CD14-positive monocyte (primary cell): Measurements from ENCODE around the gene HOXB13. TPM values are rescaled to one million over a fixed set of nuclear protein-coding genes. Genes with fewer than 3 reads are reported as not detected.

ENCODE experiments used
- DNase-seq, 3 donors: peaks; one replicate each; pipeline ENCODE4 v3.0.0-alpha.2; 2011 to 2022
- H2AFZ ChIP-seq: 2 replicates; pipeline ENCODE4 v1.6.0; 2012; ENCODE audit warnings: mild to moderate bottlenecking, low read depth, low read length, inconsistent platforms; ENCODE audit not compliant: insufficient read depth, poor library complexity, severe bottlenecking
- H3K27ac ChIP-seq, 2 donors: 1 replicate in 1 of 2; 2 replicates in 1 of 2; pipeline ENCODE4 v1.5.1; 2012 to 2013; ENCODE audit warnings: low read length in 2 of 2, control low read depth in 1 of 2, inconsistent platforms in 1 of 2, low read depth in 1 of 2, mild to moderate bottlenecking in 1 of 2
- H3K27me3 ChIP-seq, 2 donors: one replicate each; pipeline versions ENCODE4 v1.6.0 to v1.6.1; 2011 to 2013; ENCODE audit warnings: low read length in 2 of 2; ENCODE audit not compliant: control insufficient read depth in 2 of 2, insufficient read depth in 2 of 2
- H3K36me3 ChIP-seq, 2 donors: replicated peaks in 1 of 2; 1 replicate in 1 of 2; 2 replicates in 1 of 2; pipeline versions ENCODE4 v1.5.1 to v1.6.1; 2012 to 2013; ENCODE audit warnings: low read length in 2 of 2, control low read depth in 1 of 2, inconsistent platforms in 1 of 2, mild to moderate bottlenecking in 1 of 2; ENCODE audit not compliant: insufficient read depth in 2 of 2, control insufficient read depth in 1 of 2
- H3K4me1 ChIP-seq, 2 donors: 1 replicate in 1 of 2; 2 replicates in 1 of 2; pipeline versions ENCODE4 v1.5.1 to v1.6.1; 2012 to 2013; ENCODE audit warnings: low read length in 2 of 2, control low read depth in 1 of 2, inconsistent platforms in 1 of 2, mild to moderate bottlenecking in 1 of 2, moderate library complexity in 1 of 2; ENCODE audit not compliant: insufficient read depth in 2 of 2, control insufficient read depth in 1 of 2
- H3K4me2 ChIP-seq: replicated peaks from 2 replicates; pipeline ENCODE3; 2012; ENCODE audit warnings: low read length, moderate library complexity, mild to moderate bottlenecking; ENCODE audit not compliant: poor library complexity, severe bottlenecking; ENCODE audit errors: extremely low read depth
- H3K4me3 ChIP-seq, 3 experiments: fragments of 200-600 bp in 1 of 3; sonication (generic) in 1 of 3; replicated peaks in 1 of 3; 1 replicate in 2 of 3; 2 replicates in 1 of 3; pipeline ENCODE4 v1.5.1; 2011 to 2013; ENCODE audit warnings: low read length in 3 of 3, mild to moderate bottlenecking in 3 of 3, control low read depth in 2 of 3, low read depth in 2 of 3, inconsistent platforms in 1 of 3, moderate library complexity in 1 of 3
- H3K79me2 ChIP-seq: 2 replicates; pipeline ENCODE4 v1.6.0; 2012; ENCODE audit warnings: mild to moderate bottlenecking, control low read depth, inconsistent platforms, low read length, moderate library complexity; ENCODE audit not compliant: insufficient read depth
- H3K9ac ChIP-seq: 2 replicates; pipeline ENCODE4 v1.6.0; 2017; ENCODE audit warnings: low read length, mild to moderate bottlenecking; ENCODE audit not compliant: insufficient read depth, poor library complexity, severe bottlenecking
- H3K9me3 ChIP-seq, 2 donors: replicated peaks in 1 of 2; 1 replicate in 1 of 2; 2 replicates in 1 of 2; pipeline versions ENCODE4 v1.5.1 to v1.6.1; 2012 to 2013; ENCODE audit warnings: low read length in 2 of 2, control low read depth in 1 of 2; ENCODE audit not compliant: control insufficient read depth in 1 of 2, insufficient read depth in 1 of 2
- H4K20me1 ChIP-seq: 2 replicates; pipeline ENCODE4 v1.6.0; 2012; ENCODE audit warnings: mild to moderate bottlenecking, low read length, control low read depth, moderate library complexity; ENCODE audit not compliant: insufficient read depth
- H3K27ac Mint-ChIP-seq, 7 donors: one replicate each; pipeline ENCODE4 v1.8.0; 2020; ENCODE audit warnings: mild to moderate bottlenecking in 7 of 7, mixed read lengths in 7 of 7, moderate library complexity in 6 of 7, inconsistent platforms in 2 of 7
- H3K27me3 Mint-ChIP-seq, 3 donors: one replicate each; pipeline ENCODE4 v1.8.0; 2021 to 2022; ENCODE audit warnings: low read depth in 3 of 3, mild to moderate bottlenecking in 3 of 3, mixed read lengths in 3 of 3, moderate library complexity in 3 of 3, inconsistent platforms in 1 of 3
- H3K36me3 Mint-ChIP-seq, 2 donors: one replicate each; pipeline ENCODE4 v1.8.0; 2020; ENCODE audit warnings: mixed read lengths in 2 of 2, inconsistent platforms in 1 of 2, mild to moderate bottlenecking in 1 of 2
- H3K4me1 Mint-ChIP-seq: one replicate; pipeline ENCODE4 v1.8.0; 2020; ENCODE audit warnings: mild to moderate bottlenecking, mixed read lengths
- H3K4me3 Mint-ChIP-seq, 2 donors: one replicate each; pipeline ENCODE4 v1.8.0; 2020; ENCODE audit warnings: mild to moderate bottlenecking in 2 of 2, mixed read lengths in 2 of 2, moderate library complexity in 1 of 2
- H3K9me3 Mint-ChIP-seq, 7 donors: one replicate each; pipeline ENCODE4 v1.8.0; 2020 to 2022; ENCODE audit warnings: mixed read lengths in 7 of 7, mild to moderate bottlenecking in 6 of 7, moderate library complexity in 6 of 7, inconsistent platforms in 2 of 7
- CTCF ChIP-seq: fragments of 200-600 bp; IDR thresholded peaks from one replicate; pipeline ENCODE4 v1.8.0; 2022; ENCODE audit warnings: antibody characterized with exemption, mild to moderate bottlenecking
- WGBS: methylation state at CpG from one replicate; pipeline ENCODE4 v1.1.5; 2013; ENCODE audit warnings: missing lambda C conversion rate; ENCODE audit not compliant: insufficient coverage; 5-methylcytosine and 5-hydroxymethylcytosine counted together
- intact Hi-C, 2 donors: fragments of 100-400 bp; cut with micrococcal nuclease; formaldehyde crosslinking; loops; one replicate each; pipeline versions ENCODE4 v1.15.0 to v1.15.1; 2023
- polyA plus RNA-seq, 3 donors: library from polyadenylated mRNA; depleted of rRNA in 1 of 3; unstranded in 2 of 3; stranded (reverse) in 1 of 3; fragments of 300-500 nt in 2 of 3; fragments of >200 nt in 1 of 3; fragmentation: Illumina TruSeq in 2 of 3; gene quantifications; 1 replicate in 2 of 3; 2 replicates in 1 of 3; pipeline ENCODE4 v1.2.3, GENCODE V29; 2012 to 2021

Gene HOXB13
- polyA plus RNA-seq, 3 donors: not detected

GRCh38 chr17:48756830-48757251, 28.3 kb upstream of the HOXB13 start:
- peak overlapping the region in 1 of 7 donors; percentile 50 for H3K27ac Mint-ChIP-seq
- TF ChIP-seq CTCF: no peak
- H3K27me3 ChIP-seq: peaks cover 50 to 58% of the 10 kb centered on the region in 2 donors
- no peak overlapping the region for H3K9ac ChIP-seq
- H3K4me3 Mint-ChIP-seq: peak overlapping the region; percentile 20 to 46
- DNase-seq: peak; percentile 12 to 54 (median 16)
- H3K27ac ChIP-seq: no peak overlapping the region
- WGBS: 0% methylated on average over 3 of the region's 3 CpGs
- H3K27me3 Mint-ChIP-seq: peaks cover 58 to 74% (median 73%) of the 10 kb centered on the region in 3 donors
- H3K4me2 ChIP-seq: no peak overlapping the region
- no peaks in the 10 kb centered on the region for H3K79me2 ChIP-seq
- H4K20me1 ChIP-seq: no peaks in the 10 kb centered on the region
- no peaks in the 10 kb centered on the region for H3K36me3 ChIP-seq
- H2AFZ ChIP-seq: no peak overlapping the region
- no peak overlapping the region for H3K4me3 ChIP-seq
- peaks cover 0 to 14% of the 10 kb centered on the region in 2 donors for H3K36me3 Mint-ChIP-seq
- H3K9me3 Mint-ChIP-seq: peaks cover 0 to 30% (median 7%) of the 10 kb centered on the region in 7 donors
- H3K9me3 ChIP-seq: peaks cover 0 to 37% of the 10 kb centered on the region in 2 donors
- intact Hi-C loops: no loop called here
- H3K4me1 Mint-ChIP-seq: peaks cover 43% of the 10 kb centered on the region
- H3K4me1 ChIP-seq: peaks cover 31 to 34% of the 10 kb centered on the region in 2 donors

GRCh38 chr17:48755356-48755755, 26.8 kb upstream of the HOXB13 start:
- Histone ChIP-seq H3K4me1 (peaks cover 31 to 34% of the 10 kb centered on the region in 2 donors), H3K27me3 (peaks cover 58 to 62% of the 10 kb centered on the region in 2 donors), H3K4me3 (peak overlapping the region in 1 of 3 experiments; percentile 45), H3K79me2 (no peaks in the 10 kb centered on the region), H3K4me2 (peak overlapping the region; percentile 50), H4K20me1 (no peaks in the 10 kb centered on the region), H3K9ac (no peak overlapping the region), H3K9me3 (peaks cover 0 to 47% of the 10 kb centered on the region in 2 donors), H2AFZ (no peak overlapping the region), H3K36me3 (no peaks in the 10 kb centered on the region), H3K27ac (no peak overlapping the region)
- TF ChIP-seq CTCF: no peak
- H3K4me1 Mint-ChIP-seq: peaks cover 46% of the 10 kb centered on the region
- H3K9me3 Mint-ChIP-seq: peaks cover 0 to 30% (median 7%) of the 10 kb centered on the region in 7 donors
- no peak overlapping the region for H3K27ac Mint-ChIP-seq
- H3K4me3 Mint-ChIP-seq: peak overlapping the region; percentile 6 to 78
- peaks cover 0 to 16% of the 10 kb centered on the region in 2 donors for H3K36me3 Mint-ChIP-seq
- H3K27me3 Mint-ChIP-seq: peaks cover 63 to 78% (median 75%) of the 10 kb centered on the region in 3 donors
- DNase-seq: peak; percentile 30 to 76 (median 62)
- intact Hi-C loops: no loop called here
- WGBS: 0% methylated on average over 3 of the region's 8 CpGs
